Measurements from ENCODE around the gene TMEM267. TPM values are rescaled to one million over a fixed set of nuclear protein-coding genes. Genes with fewer than 3 reads are reported as not detected.

TMEM267 gene
- total RNA-seq, 2 experiments from 2014 or later = 13.9 to 17.8 TPM

GRCh38 chr5:43514816-43515677, 31.4 kb upstream of the TMEM267 start, which contains the start of gene C5orf34:
Gene C5orf34, minus strand, starts transcription at chr5:43515148. Its CDS starts 5,809 bp downstream, at chr5:43509339.
- BruUV-seq (replicated peaks) = TSS peak; percentile 98
- CTCF ChIA-PET (ENCODE audit: unreplicated experiment) = no interaction called here
- H3K27ac ChIP-seq (ENCODE audit: low read depth, low read length, poor library complexity, severe bottlenecking) = peak within 1 kb of the TSS; percentile 86
- no peaks in the 10 kb centered on the region for H3K9me3 ChIP-seq (ENCODE audit: low read length)
- H3K4me2 ChIP-seq (ENCODE audit: low read length) = peak within 1 kb of the TSS; percentile 87
- H3K4me1 ChIP-seq (ENCODE audit: insufficient read depth, low read length, poor library complexity, severe bottlenecking) = peaks cover 17% of the 10 kb centered on the region
- TF ChIP-seq EZH2phosphoT487 (IDR thresholded peaks at IDR 0.05; ENCODE audit: borderline replicate concordance, low read depth, low read length) (no peak), CTCF (conservative IDR thresholded peaks at IDR 0.05; ENCODE audit: low read length) (peak; percentile 52)
- peaks cover 35% of the 10 kb centered on the region for H3K79me2 ChIP-seq (ENCODE audit: insufficient read depth, low read depth, low read length)
- H3K4me3 ChIP-seq (ENCODE audit: low read depth, low read length, poor library complexity, severe bottlenecking) = peak within 1 kb of the TSS; percentile 74
- intact Hi-C loops (cut with micrococcal nuclease; ENCODE audit: unreplicated experiment) = loop anchor here (1.0 to 2.0 kb wide), 2 partner anchors 32 to 41 kb away; partner anchors contain the start of gene TMEM267
- no peaks in the 10 kb centered on the region for H3K9me2 ChIP-seq (ENCODE audit: insufficient read depth, low read length)
- peak within 1 kb of the TSS; percentile 77 for H2AFZ ChIP-seq (ENCODE audit: low read length)
- H4K20me1 ChIP-seq (ENCODE audit: insufficient read depth, low read length) = no peaks in the 10 kb centered on the region
- DNase-seq (ENCODE audit: low spot score) = peak; percentile 97
- peaks cover 12% of the 10 kb centered on the region for H3K36me3 ChIP-seq (ENCODE audit: insufficient read depth, low read length)
- POLR2A ChIA-PET = interaction anchor here (0.6 to 4.6 kb wide), 9 partner anchors 9 to 460 kb away, joined by 3 to 38 read pairs (median 4); partner anchors contain the start of genes NNT, TMEM267 and ZNF131

- H3K9me3 ChIP-seq (ENCODE audit: low read length) = no peaks in the 10 kb centered on the region
- H4K20me1 ChIP-seq (ENCODE audit: insufficient read depth, low read length) = no peaks in the 10 kb centered on the region
- H3K9me2 ChIP-seq (ENCODE audit: insufficient read depth, low read length) = no peaks in the 10 kb centered on the region
- BruUV-seq (replicated peaks) = TSS peak; percentile 94
- DNase-seq (ENCODE audit: low spot score) = no peak
- no peak for TF ChIP-seq EZH2phosphoT487 (IDR thresholded peaks at IDR 0.05; ENCODE audit: borderline replicate concordance, low read depth, low read length)
- TF ChIP-seq CTCF (conservative IDR thresholded peaks at IDR 0.05; ENCODE audit: low read length) = no peak
- ChIA-PET CTCF (ENCODE audit: unreplicated experiment) (no interaction called here), POLR2A (interaction anchor here (0.7 to 4.6 kb wide), 6 partner anchors 9 to 89 kb away, joined by 3 to 38 read pairs (median 4); partner anchors contain the start of genes NNT and TMEM267)
- intact Hi-C loops (cut with micrococcal nuclease; ENCODE audit: unreplicated experiment) = loop anchor here (2.0 kb wide), 1 partner anchor 32 kb away; the partner anchor contains the start of gene TMEM267
- H3K4me1 ChIP-seq (ENCODE audit: insufficient read depth, low read length, poor library complexity, severe bottlenecking) = peaks cover 17% of the 10 kb centered on the region
- H3K79me2 ChIP-seq (ENCODE audit: insufficient read depth, low read depth, low read length) = peaks cover 37% of the 10 kb centered on the region
- peaks cover 16% of the 10 kb centered on the region for H3K36me3 ChIP-seq (ENCODE audit: insufficient read depth, low read length)
- H2AFZ ChIP-seq (ENCODE audit: low read length) = peak overlapping the region; percentile 77
- H3K4me3 ChIP-seq (ENCODE audit: low read depth, low read length, poor library complexity, severe bottlenecking) = peak overlapping the region; percentile 74
- peak overlapping the region; percentile 86 for H3K27ac ChIP-seq (ENCODE audit: low read depth, low read length, poor library complexity, severe bottlenecking)
- peak overlapping the region; percentile 87 for H3K4me2 ChIP-seq (ENCODE audit: low read length)
Measured at GRCh38 chr5:43514471-43514815, 30.8 kb upstream of the TMEM267 start.
